MM.1S (cell line): ENCODE results near the gene DENND1A.

Experiments used
- CTCF ChIP-seq: fragments of 300-600 bp; sonication (generic); IDR thresholded peaks from 2 replicates; pipeline ENCODE4 v1.5.1; 2016; ENCODE audit warnings: antibody characterized with exemption, low read length, mixed read lengths
- EZH2 ChIP-seq: fragments of 300-600 bp; sonication (generic); optimal IDR thresholded peaks from 2 replicates; pipeline ENCODE3; 2017; ENCODE audit warnings: low read depth, mild to moderate bottlenecking, antibody characterized with exemption, low read length, mixed read lengths
- EZH2phosphoT487 ChIP-seq: fragments of 300-600 bp; sonication (generic); IDR thresholded peaks from 2 replicates; pipeline ENCODE4 v1.6.1; 2018; ENCODE audit warnings: antibody characterized with exemption, low read length

DNA sequence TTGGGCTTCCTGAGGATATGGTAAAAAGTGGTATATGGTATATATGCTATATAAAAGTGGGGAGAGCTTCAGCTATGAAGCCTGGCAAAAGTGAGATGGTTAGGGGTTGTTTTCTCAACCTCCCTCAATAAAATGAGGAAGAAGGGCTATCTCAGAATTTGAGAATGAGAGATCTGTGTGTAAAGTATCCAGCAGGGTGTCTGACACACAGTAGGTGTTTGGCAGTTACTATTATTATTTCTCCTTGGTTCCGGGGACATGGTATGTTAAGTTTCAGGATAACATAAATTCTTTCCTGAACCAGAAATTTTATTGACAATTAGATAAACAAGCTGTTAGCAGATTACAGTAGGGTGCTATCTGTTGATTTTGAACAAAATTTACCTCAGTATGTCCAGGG, 94.1 kb downstream of the DENND1A start:
- TF ChIP-seq CTCF (no peak), EZH2phosphoT487 (no peak), EZH2 (no peak)
